HL-60 (cell line): ENCODE results near the gene MEF2A.

Experiments
- POLR2AphosphoS5 ChIP-seq: IDR thresholded peaks from 2 replicates; pipeline ENCODE4 v1.6.1; 2012; ENCODE audit warnings: low read depth
- TF ChIP-seq, protein P1 (sequence below): IDR thresholded peaks from one replicate; pipeline ENCODE4 v1.5.1; 2011; ENCODE audit warnings: low read length, control low read depth, inconsistent platforms; ENCODE audit not compliant: insufficient read depth
- TF ChIP-seq, protein P2 (sequence below): IDR thresholded peaks from 2 replicates; pipeline ENCODE4 v1.6.1; 2012; ENCODE audit warnings: low read depth; ENCODE audit not compliant: insufficient replicate concordance

GRCh38 chr15:99605490-99605931 lies 39.7 kb downstream of the MEF2A start:
- TF ChIP-seq, protein P1, sequence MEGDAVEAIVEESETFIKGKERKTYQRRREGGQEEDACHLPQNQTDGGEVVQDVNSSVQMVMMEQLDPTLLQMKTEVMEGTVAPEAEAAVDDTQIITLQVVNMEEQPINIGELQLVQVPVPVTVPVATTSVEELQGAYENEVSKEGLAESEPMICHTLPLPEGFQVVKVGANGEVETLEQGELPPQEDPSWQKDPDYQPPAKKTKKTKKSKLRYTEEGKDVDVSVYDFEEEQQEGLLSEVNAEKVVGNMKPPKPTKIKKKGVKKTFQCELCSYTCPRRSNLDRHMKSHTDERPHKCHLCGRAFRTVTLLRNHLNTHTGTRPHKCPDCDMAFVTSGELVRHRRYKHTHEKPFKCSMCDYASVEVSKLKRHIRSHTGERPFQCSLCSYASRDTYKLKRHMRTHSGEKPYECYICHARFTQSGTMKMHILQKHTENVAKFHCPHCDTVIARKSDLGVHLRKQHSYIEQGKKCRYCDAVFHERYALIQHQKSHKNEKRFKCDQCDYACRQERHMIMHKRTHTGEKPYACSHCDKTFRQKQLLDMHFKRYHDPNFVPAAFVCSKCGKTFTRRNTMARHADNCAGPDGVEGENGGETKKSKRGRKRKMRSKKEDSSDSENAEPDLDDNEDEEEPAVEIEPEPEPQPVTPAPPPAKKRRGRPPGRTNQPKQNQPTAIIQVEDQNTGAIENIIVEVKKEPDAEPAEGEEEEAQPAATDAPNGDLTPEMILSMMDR: no peak
- no peak for TF ChIP-seq POLR2AphosphoS5
- TF ChIP-seq, protein P2, sequence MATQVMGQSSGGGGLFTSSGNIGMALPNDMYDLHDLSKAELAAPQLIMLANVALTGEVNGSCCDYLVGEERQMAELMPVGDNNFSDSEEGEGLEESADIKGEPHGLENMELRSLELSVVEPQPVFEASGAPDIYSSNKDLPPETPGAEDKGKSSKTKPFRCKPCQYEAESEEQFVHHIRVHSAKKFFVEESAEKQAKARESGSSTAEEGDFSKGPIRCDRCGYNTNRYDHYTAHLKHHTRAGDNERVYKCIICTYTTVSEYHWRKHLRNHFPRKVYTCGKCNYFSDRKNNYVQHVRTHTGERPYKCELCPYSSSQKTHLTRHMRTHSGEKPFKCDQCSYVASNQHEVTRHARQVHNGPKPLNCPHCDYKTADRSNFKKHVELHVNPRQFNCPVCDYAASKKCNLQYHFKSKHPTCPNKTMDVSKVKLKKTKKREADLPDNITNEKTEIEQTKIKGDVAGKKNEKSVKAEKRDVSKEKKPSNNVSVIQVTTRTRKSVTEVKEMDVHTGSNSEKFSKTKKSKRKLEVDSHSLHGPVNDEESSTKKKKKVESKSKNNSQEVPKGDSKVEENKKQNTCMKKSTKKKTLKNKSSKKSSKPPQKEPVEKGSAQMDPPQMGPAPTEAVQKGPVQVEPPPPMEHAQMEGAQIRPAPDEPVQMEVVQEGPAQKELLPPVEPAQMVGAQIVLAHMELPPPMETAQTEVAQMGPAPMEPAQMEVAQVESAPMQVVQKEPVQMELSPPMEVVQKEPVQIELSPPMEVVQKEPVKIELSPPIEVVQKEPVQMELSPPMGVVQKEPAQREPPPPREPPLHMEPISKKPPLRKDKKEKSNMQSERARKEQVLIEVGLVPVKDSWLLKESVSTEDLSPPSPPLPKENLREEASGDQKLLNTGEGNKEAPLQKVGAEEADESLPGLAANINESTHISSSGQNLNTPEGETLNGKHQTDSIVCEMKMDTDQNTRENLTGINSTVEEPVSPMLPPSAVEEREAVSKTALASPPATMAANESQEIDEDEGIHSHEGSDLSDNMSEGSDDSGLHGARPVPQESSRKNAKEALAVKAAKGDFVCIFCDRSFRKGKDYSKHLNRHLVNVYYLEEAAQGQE: no peak
